A549 (cell line): ENCODE results near the gene COL5A2. TPM values are rescaled to one million over a fixed set of nuclear protein-coding genes. Genes with fewer than 3 reads are reported as not detected.
A peak's percentile ranks its signal among the peaks of the same experiment; 100 is the strongest.

ENCODE experiments used
- ATAC-seq, 2 experiments: fragments of 200-7000 bp in 1 of 2; fragments of >200 bp in 1 of 2; cut with Nextera tagmentation in 1 of 2; cut with Tn5 transposase in 1 of 2; 3 replicates each; pipeline versions ENCODE4 v1.8.0 to v1.9.1; 2018 to 2020; ENCODE audit warnings: mild to moderate bottlenecking in 1 of 2, moderate library complexity in 1 of 2
- CTCF ChIA-PET: fragments of 300-600 bp; sonication (Branson Sonifier 250); formaldehyde crosslinking; extraction: SDS; loops from one replicate; lab custom pipeline; 2021; ENCODE audit warnings: antibody characterized with exemption, inconsistent platforms; lab: Yijun Ruan, JAX
- POLR2A ChIA-PET: fragments of 350-600 bp; formaldehyde crosslinking; extraction: SDS; loops from one replicate; lab custom pipeline; 2021; ENCODE audit warnings: antibody characterized with exemption, inconsistent platforms; lab: Yijun Ruan, JAX
- DNase-seq, 2 experiments: peaks; one replicate each; pipeline versions ENCODE4 v3.0.0 to v3.0.0-alpha.2; 2011 to 2016; ENCODE audit warnings: low read depth in 1 of 2, low spot score in 1 of 2
- FAIRE-seq: peaks from 2 replicates; lab custom pipeline; 2011; peaks lifted over from hg19 to GRCh38; lab: Jason Lieb, UNC
- H3K27ac ChIP-seq, 2 experiments: fragments of >200 bp; sonication (Bioruptor Twin); formaldehyde crosslinking; 3 replicates each; pipeline ENCODE4 v1.5.1; 2016 to 2017
- H3K4me1 ChIP-seq: fragments of >200 bp; sonication (Bioruptor Twin); formaldehyde crosslinking; 3 replicates; pipeline ENCODE4 v1.6.1; 2016
- H3K4me2 ChIP-seq: fragments of >200 bp; sonication (Bioruptor Twin); formaldehyde crosslinking; 3 replicates; pipeline ENCODE4 v1.6.1; 2016
- H3K4me3 ChIP-seq: fragments of >200 bp; sonication (Bioruptor Twin); formaldehyde crosslinking; 3 replicates; pipeline ENCODE4 v1.5.1; 2016
- H3K9me3 ChIP-seq: fragments of >200 bp; sonication (Bioruptor Twin); formaldehyde crosslinking; 3 replicates; pipeline ENCODE4 v1.6.1; 2016
- BCL3 ChIP-seq: fragments of >200 bp; sonication (Bioruptor Twin); formaldehyde crosslinking; IDR thresholded peaks from 3 replicates; pipeline ENCODE4 v1.6.1; 2016
- CBX2 ChIP-seq: fragments of 200-600 bp; sonication (generic); IDR thresholded peaks from 2 replicates; pipeline ENCODE4 v1.6.1; 2016; ENCODE audit warnings: low read depth, mild to moderate bottlenecking, borderline replicate concordance
- CEBPB ChIP-seq, 2 experiments: fragments of >200 bp in 1 of 2; sonication (Bioruptor Twin) in 1 of 2; formaldehyde crosslinking in 1 of 2; IDR thresholded peaks; 2 replicates each; pipeline ENCODE4 v1.6.1; 2012 to 2016
- CHD4 ChIP-seq: fragments of 200-600 bp; sonication (generic); IDR thresholded peaks from 2 replicates; pipeline ENCODE4 v1.6.1; 2016; ENCODE audit warnings: antibody characterized with exemption, mild to moderate bottlenecking, borderline replicate concordance
- CTCF ChIP-seq: fragments of >200 bp; sonication (Bioruptor Twin); formaldehyde crosslinking; IDR thresholded peaks from 3 replicates; pipeline ENCODE4 v1.5.1; 2016
- EHF ChIP-seq: fragments of 250-450 bp; sonication (Bioruptor Pico); IDR thresholded peaks from 2 replicates; pipeline ENCODE4 v1.5.0; 2020; ENCODE audit warnings: mild to moderate bottlenecking
- ELK1 ChIP-seq: fragments of 150-350 bp; IDR thresholded peaks from 2 replicates; pipeline ENCODE4 v1.6.1; 2014; ENCODE audit warnings: low read depth, mild to moderate bottlenecking, low read length
- EP300 ChIP-seq, 2 experiments: fragments of >200 bp; sonication (Bioruptor Twin); formaldehyde crosslinking; IDR thresholded peaks; 2 replicates in 1 of 2; 3 replicates in 1 of 2; pipeline ENCODE4 v1.6.1; 2016 to 2017
- ESRRA ChIP-seq: fragments of 150-350 bp; IDR thresholded peaks from 2 replicates; pipeline ENCODE4 v1.6.1; 2014; ENCODE audit warnings: mild to moderate bottlenecking, low read length, borderline replicate concordance
- FOSL2 ChIP-seq, 2 experiments: fragments of 450-650 bp in 1 of 2; fragments of >200 bp in 1 of 2; sonication (Bioruptor Twin) in 1 of 2; formaldehyde crosslinking; IDR thresholded peaks; 2 replicates each; pipeline versions ENCODE4 v1.5.0 to v1.6.1; 2016 to 2020; ENCODE audit warnings: mild to moderate bottlenecking in 1 of 2, moderate library complexity in 1 of 2
- HEYL ChIP-seq: fragments of 250-450 bp; sonication (Bioruptor Pico); IDR thresholded peaks from 2 replicates; pipeline ENCODE4 v1.8.0; 2021; ENCODE audit warnings: mild to moderate bottlenecking, moderate library complexity
- HOXB13 ChIP-seq: fragments of 250-450 bp; sonication (Bioruptor Pico); IDR thresholded peaks from 2 replicates; pipeline ENCODE4 v1.5.0; 2020; ENCODE audit warnings: low read depth, mild to moderate bottlenecking, moderate library complexity
- JUNB ChIP-seq: fragments of >200 bp; sonication (Bioruptor Twin); formaldehyde crosslinking; IDR thresholded peaks from 2 replicates; pipeline ENCODE4 v1.6.1; 2016
- MAX ChIP-seq: IDR thresholded peaks from 2 replicates; pipeline ENCODE4 v1.6.1; 2012
- MYC ChIP-seq: IDR thresholded peaks from 2 replicates; pipeline ENCODE4 v1.6.1; 2012; ENCODE audit warnings: mild to moderate bottlenecking, inconsistent platforms, low read length, improper control_type of control experiment, borderline replicate concordance
- NPAS2 ChIP-seq: fragments of 250-450 bp; sonication (Bioruptor Pico); IDR thresholded peaks from 2 replicates; pipeline ENCODE4 v1.8.0; 2022; ENCODE audit warnings: mild to moderate bottlenecking, moderate library complexity, borderline replicate concordance
- NR3C1 ChIP-seq: fragments of >200 bp; sonication (Bioruptor Twin); formaldehyde crosslinking; IDR thresholded peaks from 3 replicates; pipeline ENCODE4 v1.6.1; 2017
- RAD21 ChIP-seq, 2 experiments: fragments of >200 bp in 1 of 2; sonication (Bioruptor Twin) in 1 of 2; formaldehyde crosslinking in 1 of 2; IDR thresholded peaks in 1 of 2; conservative IDR thresholded peaks in 1 of 2; 2 replicates in 1 of 2; 3 replicates in 1 of 2; pipeline ENCODE4 v1.6.1; 2012 to 2018; ENCODE audit warnings: inconsistent platforms in 1 of 2
- TP53 ChIP-seq: fragments of 250-450 bp; sonication (Bioruptor Pico); IDR thresholded peaks from 2 replicates; pipeline ENCODE4 v1.5.0; 2021; ENCODE audit warnings: mild to moderate bottlenecking, moderate library complexity
- ZNF302 ChIP-seq: fragments of 250-450 bp; sonication (Bioruptor Pico); IDR thresholded peaks from 2 replicates; pipeline ENCODE4 v1.9.0; 2021; ENCODE audit warnings: inconsistent platforms, mild to moderate bottlenecking, moderate library complexity
- WGBS: methylation state at CpG from one replicate; pipeline ENCODE4 v1.1.6; 2017; ENCODE audit errors: missing lambda C conversion rate; 5-methylcytosine and 5-hydroxymethylcytosine counted together
- polyA plus RNA-seq, 4 experiments: library from polyadenylated mRNA; depleted of rRNA in 3 of 4; stranded (reverse); fragments of >200 nt; fragmentation: RNase III in 1 of 4; extraction: RNeasy Plus Mini Kit Qiagen cat#74134 plus additional on column Dnase treatment in 1 of 4; gene quantifications; 2 replicates in 3 of 4; 3 replicates in 1 of 4; pipeline ENCODE4 v1.2.3, GENCODE V29; 2011 to 2017

The COL5A2 gene
- polyA plus RNA-seq, 2 of the 4 experiments (the other 2 are of a cell fraction): 152 to 215 TPM

GRCh38 chr2:189210250-189211087 lies 30.9 kb upstream of the COL5A2 start (continued):
- TF ChIP-seq MYC: no peak
- TF ChIP-seq EP300 (IDR thresholded peaks at IDR 0.05): peak in 1 of 2 experiments; percentile 46; a peak in 2 of 5 replicates
- no peak; the same call in 1 of the 2 replicates for TF ChIP-seq HOXB13 (CRISPR knock-in tag)
- no peak for TF ChIP-seq NR3C1
- TF ChIP-seq ELK1: no peak
- TF ChIP-seq ZNF302 (CRISPR knock-in tag): no peak
- no peak for TF ChIP-seq TP53 (CRISPR knock-in tag)
- peak; percentile 86 for TF ChIP-seq JUNB
- TF ChIP-seq MAX: no peak; the same call in none of the 2 replicates
- no peak for TF ChIP-seq CBX2
- no peak for TF ChIP-seq HEYL (CRISPR knock-in tag)
- peak; percentile 23; the same call in 1 of the 3 replicates for TF ChIP-seq BCL3
- TF ChIP-seq RAD21 (conservative IDR thresholded peaks at IDR 0.05 in 1 of 2, IDR thresholded peaks at IDR 0.05 in 1 of 2): peak; percentile 9 to 23; a peak in 4 of 5 replicates
- TF ChIP-seq EHF (CRISPR knock-in tag): no peak
- no peak for TF ChIP-seq NPAS2 (CRISPR knock-in tag)
- TF ChIP-seq CHD4: no peak
- TF ChIP-seq CTCF: no peak

- ATAC-seq (no peak), FAIRE-seq (no peak), DNase-seq (no peak)
- ChIA-PET POLR2A (interaction anchor here (1.8 kb wide), 1 partner anchor 77 kb away, joined by 4 read pairs; no protein-coding TSS in a partner anchor), CTCF (interaction anchor here (1.4 to 1.7 kb wide), 6 partner anchors 39 to 114 kb away, joined by 3 to 6 read pairs (median 4); no protein-coding TSS in a partner anchor)
- peak overlapping the region; percentile 84 for H3K4me2 ChIP-seq
- no peak overlapping the region for H3K4me3 ChIP-seq
- TF ChIP-seq CEBPB (IDR thresholded peaks at IDR 0.05) (0 out of 4 replicates have a peak, but pooled peaks of 1 of the 2 experiments have one; percentile 5), ESRRA (no peak), ZNF302 (CRISPR knock-in tag) (no peak), FOSL2 (IDR thresholded peaks at IDR 0.05) (no peak), FOSL2 (CRISPR knock-in tag; IDR thresholded peaks at IDR 0.05) (no peak), JUNB (no peak)
- no peaks in the 10 kb centered on the region for H3K9me3 ChIP-seq
- peak overlapping the region; percentile 91 to 95 for H3K27ac ChIP-seq
- H3K4me1 ChIP-seq: peaks cover 70% of the 10 kb centered on the region
- 57% methylated on average over 1 of the region's 1 CpG for WGBS
Measured at GRCh38 chr2:189208254-189208653, 28.7 kb upstream of the COL5A2 start.
